Type B pancreatic cell (in vitro differentiated cells): ENCODE results near the gene RIC8A. TPM values are rescaled to one million over a fixed set of nuclear protein-coding genes. Genes with fewer than 3 reads are reported as not detected.

Experiments used
- DNase-seq: peaks from one replicate; pipeline ENCODE4 v3.0.0; 2021; ENCODE audit warnings: mixed read lengths; ENCODE audit not compliant: unreplicated experiment; ENCODE audit errors: extremely low spot score
- H3K27ac Mint-ChIP-seq: 2 replicates; pipeline ENCODE4 v1.8.0; 2021; ENCODE audit warnings: mild to moderate bottlenecking, mixed read lengths
- H3K27me3 Mint-ChIP-seq: 2 replicates; pipeline ENCODE4 v1.8.0; 2021; ENCODE audit warnings: mixed read lengths
- H3K36me3 Mint-ChIP-seq: 2 replicates; pipeline ENCODE4 v1.8.0; 2021; ENCODE audit warnings: mixed read lengths
- H3K4me1 Mint-ChIP-seq: one replicate; pipeline ENCODE4 v1.8.0; 2021; ENCODE audit warnings: mixed read lengths; ENCODE audit not compliant: unreplicated experiment
- H3K4me3 Mint-ChIP-seq: 2 replicates; pipeline ENCODE4 v1.8.0; 2021; ENCODE audit warnings: mild to moderate bottlenecking, mixed read lengths
- H3K9me3 Mint-ChIP-seq: 2 replicates; pipeline ENCODE4 v1.8.0; 2021; ENCODE audit warnings: mixed read lengths
- CTCF ChIP-seq: fragments of 200-600 bp; sonication (generic); conservative IDR thresholded peaks from 2 replicates; pipeline ENCODE4 v1.5.0; 2021; ENCODE audit warnings: antibody characterized with exemption, mild to moderate bottlenecking
- total RNA-seq: library from RNA; stranded (reverse); gene quantifications from 2 replicates; pipeline ENCODE4 v1.2.1, GENCODE V29; 2021; ENCODE audit warnings: low replicate concordance

RIC8A gene
- total RNA-seq, 1 donor from 2014 or later: 114 TPM

- no peak for TF ChIP-seq CTCF
- Mint-ChIP-seq H3K4me3 (no peak overlapping the region), H3K27me3 (no peaks in the 10 kb centered on the region), H3K9me3 (no peaks in the 10 kb centered on the region), H3K27ac (no peak overlapping the region), H3K4me1 (no peaks in the 10 kb centered on the region), H3K36me3 (peaks cover 13% of the 10 kb centered on the region)
- no peak for DNase-seq
These were observed 45.2 kb downstream of the RIC8A start for GRCh38 chr11:252666-253065.

GRCh38 chr11:253160-253885 is 45.8 kb downstream of the RIC8A start:
- TF ChIP-seq CTCF: no peak
- H3K9me3 Mint-ChIP-seq: no peaks in the 10 kb centered on the region
- no peak overlapping the region for H3K27ac Mint-ChIP-seq
- no peak overlapping the region for H3K4me3 Mint-ChIP-seq
- no peak for DNase-seq
- peaks cover 9% of the 10 kb centered on the region for H3K36me3 Mint-ChIP-seq
- H3K27me3 Mint-ChIP-seq: no peaks in the 10 kb centered on the region
- H3K4me1 Mint-ChIP-seq: no peaks in the 10 kb centered on the region

GRCh38 chr11:253886-254270 is 46.4 kb downstream of the RIC8A start:
- no peak overlapping the region for H3K4me3 Mint-ChIP-seq
- no peaks in the 10 kb centered on the region for H3K27me3 Mint-ChIP-seq
- H3K9me3 Mint-ChIP-seq: no peaks in the 10 kb centered on the region
- H3K27ac Mint-ChIP-seq: no peak overlapping the region
- H3K4me1 Mint-ChIP-seq: no peaks in the 10 kb centered on the region
- H3K36me3 Mint-ChIP-seq: peaks cover 9% of the 10 kb centered on the region
- no peak for TF ChIP-seq CTCF
- DNase-seq: no peak

GRCh38 chr11:255176-255575 is 47.7 kb downstream of the RIC8A start:
- H3K4me3 Mint-ChIP-seq: no peak overlapping the region
- H3K9me3 Mint-ChIP-seq: no peaks in the 10 kb centered on the region
- H3K36me3 Mint-ChIP-seq: peaks cover 5% of the 10 kb centered on the region
- DNase-seq: no peak
- H3K27ac Mint-ChIP-seq: no peak overlapping the region
- no peaks in the 10 kb centered on the region for H3K4me1 Mint-ChIP-seq
- TF ChIP-seq CTCF: no peak
- H3K27me3 Mint-ChIP-seq: no peaks in the 10 kb centered on the region

GRCh38 chr11:255816-256215 is 48.3 kb downstream of the RIC8A start:
- Mint-ChIP-seq H3K27ac (no peak overlapping the region), H3K9me3 (no peaks in the 10 kb centered on the region), H3K36me3 (peaks cover 5% of the 10 kb centered on the region), H3K4me1 (no peaks in the 10 kb centered on the region), H3K4me3 (no peak overlapping the region), H3K27me3 (no peaks in the 10 kb centered on the region)
- no peak for DNase-seq
- no peak for TF ChIP-seq CTCF
